Activated naive CD8-positive, alpha-beta T cell treated with anti-CD3 and anti-CD28 coated beads, Interleukin-2, amount 50 U/mL, for 24 hours (primary cell): ENCODE data around the gene NDE1.
"Not testable (repeated sequence)": the region's sequence is repeated elsewhere in the genome, so short reads cannot be mapped to it uniquely, and the experiment has no call there.

ENCODE experiments used
- ATAC-seq: fragments of 150-1000 bp; cut with Tn5 transposase; one replicate; pipeline ENCODE4 v1.10.0; 2021
- DNase-seq: peaks from one replicate; pipeline ENCODE4 v3.0.0; 2021
- H3K27ac Mint-ChIP-seq: one replicate; pipeline ENCODE4 v1.8.0; 2021; ENCODE audit warnings: mild to moderate bottlenecking, mixed read lengths
- H3K27me3 Mint-ChIP-seq: one replicate; pipeline ENCODE4 v1.8.0; 2021; ENCODE audit warnings: mixed read lengths
- H3K36me3 Mint-ChIP-seq: one replicate; pipeline ENCODE4 v1.8.0; 2021; ENCODE audit warnings: low read depth, mixed read lengths
- H3K4me1 Mint-ChIP-seq: one replicate; pipeline ENCODE4 v1.8.0; 2021; ENCODE audit warnings: mixed read lengths
- H3K4me3 Mint-ChIP-seq: one replicate; pipeline ENCODE4 v1.8.0; 2021; ENCODE audit warnings: mild to moderate bottlenecking, moderate library complexity, mixed read lengths
- H3K9me3 Mint-ChIP-seq: one replicate; pipeline ENCODE4 v1.8.0; 2021; ENCODE audit warnings: mixed read lengths

NDE1 gene

GRCh38 chr16:15707332-15707731, 57.3 kb downstream of the NDE1 start:
- H3K27ac Mint-ChIP-seq = no peak overlapping the region
- no peaks in the 10 kb centered on the region for H3K27me3 Mint-ChIP-seq
- H3K36me3 Mint-ChIP-seq = peaks cover 12% of the 10 kb centered on the region
- ATAC-seq = no peak
- H3K4me1 Mint-ChIP-seq = peaks cover 15% of the 10 kb centered on the region
- no peaks in the 10 kb centered on the region for H3K9me3 Mint-ChIP-seq
- no peak overlapping the region for H3K4me3 Mint-ChIP-seq
- DNase-seq = no peak

GRCh38 chr16:15708096-15708495, 58.1 kb downstream of the NDE1 start:
- ATAC-seq = no peak
- Mint-ChIP-seq H3K9me3 (no peaks in the 10 kb centered on the region), H3K36me3 (peaks cover 13% of the 10 kb centered on the region), H3K4me3 (no peak overlapping the region), H3K27me3 (no peaks in the 10 kb centered on the region), H3K27ac (no peak overlapping the region), H3K4me1 (peaks cover 14% of the 10 kb centered on the region)
- no peak for DNase-seq

GRCh38 chr16:15708997-15709396, 59.0 kb downstream of the NDE1 start:
- no peaks in the 10 kb centered on the region for H3K9me3 Mint-ChIP-seq
- DNase-seq = no peak
- H3K4me3 Mint-ChIP-seq = no peak overlapping the region
- H3K36me3 Mint-ChIP-seq = peaks cover 19% of the 10 kb centered on the region
- no peak for ATAC-seq
- H3K27ac Mint-ChIP-seq = no peak overlapping the region
- H3K27me3 Mint-ChIP-seq = no peaks in the 10 kb centered on the region
- H3K4me1 Mint-ChIP-seq = peaks cover 9% of the 10 kb centered on the region

- no peak overlapping the region for H3K27ac Mint-ChIP-seq
- H3K27me3 Mint-ChIP-seq = no peaks in the 10 kb centered on the region
- peaks cover 13% of the 10 kb centered on the region for H3K36me3 Mint-ChIP-seq
- ATAC-seq = no peak
- no peak overlapping the region for H3K4me3 Mint-ChIP-seq
- DNase-seq = no peak
- no peaks in the 10 kb centered on the region for H3K9me3 Mint-ChIP-seq
- H3K4me1 Mint-ChIP-seq = peaks cover 2% of the 10 kb centered on the region
These were observed 64.5 kb downstream of the NDE1 start for GRCh38 chr16:15714393-15715172.

- Mint-ChIP-seq H3K9me3 (no peaks in the 10 kb centered on the region), H3K27ac (no peak overlapping the region), H3K36me3 (peaks cover 15% of the 10 kb centered on the region), H3K4me1 (peaks cover 2% of the 10 kb centered on the region), H3K27me3 (no peaks in the 10 kb centered on the region), H3K4me3 (no peak overlapping the region)
- ATAC-seq (no peak), DNase-seq (no peak)
These were observed 65.2 kb downstream of the NDE1 start for GRCh38 chr16:15715221-15715620.

GRCh38 chr16:15716694-15717447, 66.8 kb downstream of the NDE1 start:
- Mint-ChIP-seq H3K4me3 (no peak overlapping the region), H3K4me1 (peaks cover 2% of the 10 kb centered on the region), H3K27me3 (no peaks in the 10 kb centered on the region), H3K27ac (no peak overlapping the region), H3K36me3 (peaks cover 17% of the 10 kb centered on the region), H3K9me3 (no peaks in the 10 kb centered on the region)
- no peak for DNase-seq
- no peak for ATAC-seq

GRCh38 chr16:15721018-15721417, 71.0 kb downstream of the NDE1 start:
- H3K27me3 Mint-ChIP-seq = no peaks in the 10 kb centered on the region
- DNase-seq = no peak
- H3K9me3 Mint-ChIP-seq = no peaks in the 10 kb centered on the region
- H3K4me3 Mint-ChIP-seq = no peak overlapping the region
- H3K4me1 Mint-ChIP-seq = no peaks in the 10 kb centered on the region
- ATAC-seq = no peak
- H3K36me3 Mint-ChIP-seq = peaks cover 16% of the 10 kb centered on the region
- H3K27ac Mint-ChIP-seq = no peak overlapping the region

- DNase-seq (no peak), ATAC-seq (no peak)
- Mint-ChIP-seq H3K4me3 (no peak overlapping the region), H3K9me3 (no peaks in the 10 kb centered on the region), H3K36me3 (peaks cover 16% of the 10 kb centered on the region), H3K4me1 (no peaks in the 10 kb centered on the region), H3K27ac (no peak overlapping the region), H3K27me3 (no peaks in the 10 kb centered on the region)
These were observed 73.8 kb downstream of the NDE1 start for GRCh38 chr16:15723808-15724207.

GRCh38 chr16:15725641-15726240, 75.7 kb downstream of the NDE1 start:
- no peak overlapping the region for H3K27ac Mint-ChIP-seq
- H3K4me3 Mint-ChIP-seq = no peak overlapping the region
- DNase-seq (no peak), ATAC-seq (no peak)
- H3K27me3 Mint-ChIP-seq = no peaks in the 10 kb centered on the region
- no peaks in the 10 kb centered on the region for H3K4me1 Mint-ChIP-seq
- H3K36me3 Mint-ChIP-seq = peaks cover 11% of the 10 kb centered on the region
- no peaks in the 10 kb centered on the region for H3K9me3 Mint-ChIP-seq

- no peaks in the 10 kb centered on the region for H3K27me3 Mint-ChIP-seq
- H3K4me1 Mint-ChIP-seq = no peaks in the 10 kb centered on the region
- H3K36me3 Mint-ChIP-seq = peaks cover 11% of the 10 kb centered on the region
- H3K4me3 Mint-ChIP-seq = no peak overlapping the region
- no peaks in the 10 kb centered on the region for H3K9me3 Mint-ChIP-seq
- ATAC-seq (no peak), DNase-seq (no peak)
- no peak overlapping the region for H3K27ac Mint-ChIP-seq
These were observed 76.7 kb downstream of the NDE1 start for GRCh38 chr16:15726715-15727114.

GRCh38 chr16:15727697-15728096, 77.7 kb downstream of the NDE1 start:
- not testable (repeated sequence) for DNase-seq, H3K4me1 Mint-ChIP-seq, H3K4me3 Mint-ChIP-seq, H3K27me3 Mint-ChIP-seq, ATAC-seq, H3K27ac Mint-ChIP-seq, H3K9me3 Mint-ChIP-seq
- H3K36me3 Mint-ChIP-seq = peaks cover 11% of the 10 kb centered on the region

GRCh38 chr16:15729152-15729551, 79.1 kb downstream of the NDE1 start:
- ATAC-seq (no peak), DNase-seq (no peak)
- Mint-ChIP-seq H3K4me3 (no peak overlapping the region), H3K4me1 (no peaks in the 10 kb centered on the region), H3K9me3 (no peaks in the 10 kb centered on the region), H3K27me3 (no peaks in the 10 kb centered on the region), H3K27ac (no peak overlapping the region), H3K36me3 (peaks cover 14% of the 10 kb centered on the region)

- no peak for ATAC-seq
- H3K4me1 Mint-ChIP-seq = no peaks in the 10 kb centered on the region
- no peak overlapping the region for H3K4me3 Mint-ChIP-seq
- peaks cover 11% of the 10 kb centered on the region for H3K36me3 Mint-ChIP-seq
- H3K9me3 Mint-ChIP-seq = no peaks in the 10 kb centered on the region
- DNase-seq = no peak
- no peaks in the 10 kb centered on the region for H3K27me3 Mint-ChIP-seq
- H3K27ac Mint-ChIP-seq = no peak overlapping the region
These were observed 82.4 kb downstream of the NDE1 start for GRCh38 chr16:15732416-15732815.

- no peak for DNase-seq
- Mint-ChIP-seq H3K9me3 (no peaks in the 10 kb centered on the region), H3K27me3 (no peaks in the 10 kb centered on the region), H3K4me1 (no peaks in the 10 kb centered on the region), H3K27ac (no peak overlapping the region), H3K36me3 (peaks cover 13% of the 10 kb centered on the region), H3K4me3 (no peak overlapping the region)
- no peak for ATAC-seq
These were observed 85.6 kb downstream of the NDE1 start for GRCh38 chr16:15735610-15736009.

GRCh38 chr16:15736529-15736928, 86.5 kb downstream of the NDE1 start:
- ATAC-seq (no peak), DNase-seq (no peak)
- Mint-ChIP-seq H3K4me3 (no peak overlapping the region), H3K4me1 (no peaks in the 10 kb centered on the region), H3K36me3 (peaks cover 17% of the 10 kb centered on the region), H3K9me3 (no peaks in the 10 kb centered on the region), H3K27me3 (no peaks in the 10 kb centered on the region), H3K27ac (no peak overlapping the region)
